Measurements from ENCODE around the gene SGSM2.

- no peak for TF ChIP-seq CTCF (IDR thresholded peaks at IDR 0.05 in 8 of 11, conservative IDR thresholded peaks at IDR 0.05 in 3 of 11)
- TF ChIP-seq POLR2AphosphoS5 (IDR thresholded peaks at IDR 0.05): no peak
Measured at GRCh38 chr17:2364763-2365116, 27.4 kb downstream of the SGSM2 start.
